Measurements from ENCODE around the gene PTPRD.

The PTPRD gene

GRCh38 chr9:8457055-8457454 is 2155.7 kb downstream of the PTPRD start:
- ChIA-PET CTCF (no interaction called here), POLR2A (no interaction called here)

GRCh38 chr9:8456344-8456743 is 2156.5 kb downstream of the PTPRD start:
- ChIA-PET POLR2A (no interaction called here), CTCF (no interaction called here)
- TF ChIP-seq CTCF (IDR thresholded peaks at IDR 0.05; ENCODE audit: control extremely low read depth, extremely low read depth, low read depth, missing control alignments): no peak
- no peak for DNase-seq (ENCODE audit: extremely low spot score)

More at GRCh38 chr9:8457055-8457454, 2155.7 kb downstream of the PTPRD start:
- TF ChIP-seq CTCF (IDR thresholded peaks at IDR 0.05; ENCODE audit: control extremely low read depth, extremely low read depth, low read depth, missing control alignments): no peak
- no peak for DNase-seq (ENCODE audit: extremely low spot score)

- TF ChIP-seq CTCF (IDR thresholded peaks at IDR 0.05; ENCODE audit: control extremely low read depth, extremely low read depth, low read depth, missing control alignments): no peak
- no peak for DNase-seq (ENCODE audit: extremely low spot score)
- POLR2A ChIA-PET: no interaction called here
- CTCF ChIA-PET: no interaction called here
These were observed 2161.8 kb downstream of the PTPRD start for GRCh38 chr9:8450810-8451545.

DNA sequence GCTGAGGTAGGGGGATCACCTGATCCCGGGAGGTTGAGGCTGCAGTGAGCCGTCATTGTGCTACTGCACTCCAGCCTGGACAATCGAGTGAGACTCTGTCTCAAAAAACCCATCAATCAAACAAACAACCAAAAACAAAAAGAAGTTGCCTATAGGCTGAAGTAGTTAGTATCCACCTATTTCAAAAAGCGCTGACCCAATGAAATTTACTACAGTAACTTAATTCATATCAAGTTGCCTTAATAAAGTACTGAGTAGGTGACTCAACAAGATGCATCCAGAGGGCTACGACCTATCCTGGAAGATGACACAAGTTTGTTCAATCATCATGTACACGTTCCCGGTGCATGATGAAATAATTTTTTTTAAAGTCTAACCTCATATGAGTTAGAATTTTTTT is 2164.6 kb downstream of the PTPRD start:
- CTCF ChIA-PET: no interaction called here
- DNase-seq (ENCODE audit: extremely low spot score): no peak
- TF ChIP-seq CTCF (IDR thresholded peaks at IDR 0.05; ENCODE audit: control extremely low read depth, extremely low read depth, low read depth, missing control alignments): no peak
- POLR2A ChIA-PET: no interaction called here

DNA sequence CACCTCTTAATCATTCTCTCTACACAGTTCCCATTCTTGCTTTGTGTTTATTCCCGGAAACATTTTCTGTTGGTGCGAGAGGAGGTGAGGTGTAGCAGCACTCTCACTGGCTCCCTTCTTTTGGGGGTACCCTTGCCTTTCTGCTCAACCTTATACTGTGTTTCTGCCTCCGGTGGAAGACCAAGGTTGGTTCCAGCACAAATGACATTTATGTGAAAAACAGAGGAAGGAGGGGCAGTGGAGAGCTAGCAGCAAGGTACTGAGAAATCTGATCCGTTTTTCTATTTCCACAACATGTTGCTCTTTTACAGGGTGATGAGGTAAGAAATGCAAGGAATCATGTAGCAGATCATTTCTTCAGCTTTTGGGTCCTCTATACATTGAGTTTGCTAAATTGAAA is 2165.2 kb downstream of the PTPRD start:
- CTCF ChIA-PET: no interaction called here
- no peak for TF ChIP-seq CTCF (IDR thresholded peaks at IDR 0.05; ENCODE audit: control extremely low read depth, extremely low read depth, low read depth, missing control alignments)
- no peak for DNase-seq (ENCODE audit: extremely low spot score)
- POLR2A ChIA-PET: no interaction called here

DNA sequence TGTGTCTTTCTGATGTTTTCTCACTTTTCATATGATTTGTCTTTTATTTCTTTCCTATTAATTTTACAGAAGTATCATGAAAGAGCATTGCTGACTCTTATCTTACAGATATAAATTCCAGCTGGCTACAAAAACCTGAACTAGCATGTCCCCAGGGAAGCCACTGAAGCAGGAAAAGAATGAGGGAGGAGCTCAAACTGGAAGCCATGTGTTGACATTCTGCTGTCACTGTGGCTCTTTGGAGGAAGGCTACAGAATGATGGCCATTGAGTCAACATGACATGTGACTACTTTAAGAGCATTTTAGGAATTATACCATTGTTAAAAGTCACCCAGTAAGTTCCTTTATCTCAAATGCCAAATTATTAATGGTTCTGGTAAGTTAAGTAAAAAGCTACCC is 2174.9 kb downstream of the PTPRD start:
- POLR2A ChIA-PET: no interaction called here
- CTCF ChIA-PET: interaction anchor here (2.0 kb wide), 1 partner anchor 20 kb away, joined by 4 read pairs; no protein-coding TSS in a partner anchor
- no peak for DNase-seq (ENCODE audit: extremely low spot score)
- no peak for TF ChIP-seq CTCF (IDR thresholded peaks at IDR 0.05; ENCODE audit: control extremely low read depth, extremely low read depth, low read depth, missing control alignments)
